Ectodermal cell (in vitro differentiated cells): ENCODE measurements around the gene LRP1.

Source experiments
- H3K27ac ChIP-seq: 2 replicates; pipeline ENCODE4 v1.7.0; 2013; ENCODE audit warnings: mild to moderate bottlenecking, low read depth, low read length; ENCODE audit not compliant: insufficient read depth, poor library complexity, severe bottlenecking
- H3K27me3 ChIP-seq: 2 replicates; pipeline ENCODE4 v1.7.0; 2013; ENCODE audit warnings: mild to moderate bottlenecking, low read length; ENCODE audit not compliant: insufficient read depth, control insufficient read depth, poor library complexity, severe bottlenecking
- H3K36me3 ChIP-seq: one replicate; pipeline ENCODE4 v1.7.0; 2013; ENCODE audit warnings: low read length; ENCODE audit not compliant: control insufficient read depth, insufficient read depth
- H3K4me1 ChIP-seq: one replicate; pipeline ENCODE4 v1.7.0; 2013; ENCODE audit warnings: low read length; ENCODE audit not compliant: control insufficient read depth, insufficient read depth
- H3K4me3 ChIP-seq: 2 replicates; pipeline ENCODE4 v1.7.0; 2013; ENCODE audit warnings: low read depth, low read length, control low read depth; ENCODE audit not compliant: insufficient read depth
- H3K9me3 ChIP-seq: 2 replicates; pipeline ENCODE4 v1.7.0; 2013; ENCODE audit warnings: mild to moderate bottlenecking, low read length, moderate library complexity; ENCODE audit not compliant: control insufficient read depth
- WGBS, 2 experiments: methylation state at CpG; one replicate each; pipeline ENCODE4 v1.1.7; 2013; ENCODE audit warnings: missing lambda C conversion rate in 2 of 2; 5-methylcytosine and 5-hydroxymethylcytosine counted together

Gene LRP1

GRCh38 chr12:57181561-57182155 is 53.4 kb downstream of the LRP1 start:
- H3K36me3 ChIP-seq, result peaks cover 73% of the 10 kb centered on the region

GRCh38 chr12:57182918-57183575 is 54.8 kb downstream of the LRP1 start:
- H3K4me3 ChIP-seq, result no peak overlapping the region
- no peak overlapping the region for H3K27ac ChIP-seq
- WGBS, 2 experiments, result 78 to 79% methylated on average over 13 of the region's 13 CpGs
- no peaks in the 10 kb centered on the region for H3K27me3 ChIP-seq
- no peaks in the 10 kb centered on the region for H3K4me1 ChIP-seq
- H3K9me3 ChIP-seq, result no peaks in the 10 kb centered on the region
- H3K36me3 ChIP-seq, result peaks cover 74% of the 10 kb centered on the region

More at GRCh38 chr12:57181561-57182155, 53.4 kb downstream of the LRP1 start:
- 94 to 96% methylated on average over 5 of the region's 5 CpGs for WGBS, 2 experiments
- Histone ChIP-seq H3K27ac (no peak overlapping the region), H3K4me1 (no peaks in the 10 kb centered on the region), H3K4me3 (no peak overlapping the region), H3K27me3 (no peaks in the 10 kb centered on the region), H3K9me3 (no peaks in the 10 kb centered on the region)

GRCh38 chr12:57183939-57184725 is 55.8 kb downstream of the LRP1 start:
- no peak overlapping the region for H3K27ac ChIP-seq
- WGBS, 2 experiments, result 95 to 96% methylated on average over 22 of the region's 22 CpGs
- H3K9me3 ChIP-seq, result no peaks in the 10 kb centered on the region
- no peaks in the 10 kb centered on the region for H3K4me1 ChIP-seq
- peaks cover 63% of the 10 kb centered on the region for H3K36me3 ChIP-seq
- no peak overlapping the region for H3K4me3 ChIP-seq
- no peaks in the 10 kb centered on the region for H3K27me3 ChIP-seq

GRCh38 chr12:57185403-57185802 is 57.1 kb downstream of the LRP1 start:
- Histone ChIP-seq H3K27me3 (no peaks in the 10 kb centered on the region), H3K27ac (no peak overlapping the region), H3K9me3 (no peaks in the 10 kb centered on the region), H3K36me3 (peaks cover 55% of the 10 kb centered on the region), H3K4me3 (no peak overlapping the region), H3K4me1 (no peaks in the 10 kb centered on the region)
- WGBS, 2 experiments, result 96 to 97% methylated on average over 25 of the region's 25 CpGs

- 95 to 96% methylated on average over 12 of the region's 12 CpGs for WGBS, 2 experiments
- H3K27me3 ChIP-seq, result no peaks in the 10 kb centered on the region
- H3K9me3 ChIP-seq, result no peaks in the 10 kb centered on the region
- no peak overlapping the region for H3K4me3 ChIP-seq
- H3K27ac ChIP-seq, result no peak overlapping the region
- peaks cover 53% of the 10 kb centered on the region for H3K36me3 ChIP-seq
- no peaks in the 10 kb centered on the region for H3K4me1 ChIP-seq
Observed at GRCh38 chr12:57185906-57186508, 57.7 kb downstream of the LRP1 start.

GRCh38 chr12:57187222-57188089 is 59.2 kb downstream of the LRP1 start:
- 92 to 93% methylated on average over 21 of the region's 21 CpGs for WGBS, 2 experiments
- Histone ChIP-seq H3K4me1 (no peaks in the 10 kb centered on the region), H3K4me3 (no peak overlapping the region), H3K27me3 (no peaks in the 10 kb centered on the region), H3K9me3 (no peaks in the 10 kb centered on the region), H3K36me3 (peaks cover 67% of the 10 kb centered on the region), H3K27ac (no peak overlapping the region)

GRCh38 chr12:57188090-57188425 is 59.8 kb downstream of the LRP1 start:
- H3K27me3 ChIP-seq, result no peaks in the 10 kb centered on the region
- H3K4me1 ChIP-seq, result no peaks in the 10 kb centered on the region
- H3K4me3 ChIP-seq, result no peak overlapping the region
- H3K27ac ChIP-seq, result no peak overlapping the region
- H3K9me3 ChIP-seq, result no peaks in the 10 kb centered on the region
- WGBS, 2 experiments, result 96 to 97% methylated on average over 8 of the region's 8 CpGs
- peaks cover 68% of the 10 kb centered on the region for H3K36me3 ChIP-seq

GRCh38 chr12:57190037-57190436 is 61.8 kb downstream of the LRP1 start:
- H3K36me3 ChIP-seq, result peaks cover 63% of the 10 kb centered on the region
- H3K4me3 ChIP-seq, result no peak overlapping the region
- H3K27ac ChIP-seq, result no peak overlapping the region
- WGBS, 2 experiments, result 92 to 98% methylated on average over 6 of the region's 6 CpGs
- H3K4me1 ChIP-seq, result no peaks in the 10 kb centered on the region
- H3K9me3 ChIP-seq, result no peaks in the 10 kb centered on the region
- no peaks in the 10 kb centered on the region for H3K27me3 ChIP-seq

GRCh38 chr12:57190821-57191220 is 62.5 kb downstream of the LRP1 start:
- Histone ChIP-seq H3K27me3 (no peaks in the 10 kb centered on the region), H3K4me1 (no peaks in the 10 kb centered on the region), H3K27ac (no peak overlapping the region), H3K9me3 (no peaks in the 10 kb centered on the region), H3K4me3 (no peak overlapping the region), H3K36me3 (peaks cover 62% of the 10 kb centered on the region)
- 97% methylated on average over 23 of the region's 23 CpGs for WGBS, 2 experiments
